Inflammatory macrophage treated with lipopolysaccharide for 1 hour (primary cell): Measurements from ENCODE around the gene ANO4.

ENCODE experiments used
- DNase-seq, 2 donors: peaks; one replicate each; pipeline ENCODE4 v3.0.0-alpha.2; 2020 to 2022

Gene ANO4

GRCh38 chr12:100820314-100820713 is 25.7 kb downstream of the ANO4 start:
- no peak for DNase-seq

GRCh38 chr12:100823963-100824362 is 29.4 kb downstream of the ANO4 start:
- DNase-seq, result no peak

DNA sequence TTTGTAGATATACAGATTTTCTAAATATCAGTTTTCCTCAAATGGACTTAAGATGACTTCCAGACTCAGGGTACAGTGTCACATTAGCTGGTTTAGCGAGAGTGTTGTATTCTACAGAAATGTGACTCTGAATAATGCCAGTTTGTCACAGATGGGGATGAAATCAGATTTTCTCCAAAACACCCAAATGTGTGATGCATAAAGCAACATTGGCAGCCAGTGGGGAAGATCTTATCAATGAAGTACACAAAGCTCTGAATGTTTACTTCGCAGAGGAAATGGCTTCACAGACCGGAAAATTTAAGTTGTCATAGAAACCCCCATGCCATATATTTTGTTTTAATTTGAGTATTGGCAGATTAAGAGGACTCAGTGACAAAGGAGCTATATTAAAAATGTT is 29.9 kb downstream of the ANO4 start:
- DNase-seq, result no peak

DNA sequence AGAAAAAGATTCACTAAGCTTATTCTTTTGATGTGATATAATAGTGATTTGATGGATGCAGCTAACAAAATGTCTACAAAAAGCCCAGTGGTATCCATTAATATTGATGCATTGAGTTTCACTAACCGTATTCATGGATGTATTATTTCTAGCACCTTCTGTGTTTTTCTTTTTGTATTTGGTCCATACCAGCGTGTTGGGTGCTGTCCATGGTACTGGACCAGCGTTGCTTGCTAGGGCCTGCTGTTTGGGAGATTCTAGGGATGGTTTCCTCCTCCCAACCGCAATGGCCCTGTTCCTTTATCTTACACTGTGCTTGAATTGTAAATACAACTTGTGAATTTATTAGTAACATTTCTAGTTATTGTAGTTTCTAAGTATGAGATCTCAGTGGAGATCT is 31.7 kb downstream of the ANO4 start:
- DNase-seq, result peak in 1 of 2 donors; percentile 19

DNA sequence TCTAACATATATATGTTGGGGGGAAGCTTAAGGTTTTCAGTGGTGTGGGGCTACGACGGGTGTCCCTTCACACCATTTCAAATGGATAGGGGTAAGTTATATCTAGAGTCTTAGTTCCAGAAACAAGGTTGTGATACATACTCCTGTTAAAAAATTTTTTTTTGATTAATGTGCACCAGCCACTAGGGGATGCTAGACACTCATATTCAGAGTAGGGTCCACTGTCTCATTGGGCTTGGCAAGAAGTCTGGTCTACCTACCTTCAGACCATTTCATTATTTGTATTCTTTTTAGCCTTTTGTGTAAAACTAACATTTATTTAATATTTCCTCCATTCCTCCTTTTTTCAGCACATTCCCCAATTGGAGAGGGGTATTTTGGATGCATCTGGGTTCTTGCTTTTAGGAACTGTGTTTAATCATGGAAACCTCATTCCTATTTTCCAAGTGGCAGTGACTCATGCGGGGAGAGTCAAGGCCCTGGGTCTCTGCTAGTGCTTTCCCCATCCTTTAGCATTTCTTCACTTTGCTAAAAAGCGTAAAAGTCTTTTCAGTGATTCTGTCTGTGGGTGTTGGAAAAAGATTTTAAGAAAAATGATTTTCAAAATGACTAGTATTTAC is 33.4 kb downstream of the ANO4 start:
- DNase-seq, result peak; percentile 9 to 12

- DNase-seq, result no peak
These were observed 35.6 kb downstream of the ANO4 start for GRCh38 chr12:100830003-100830795.

GRCh38 chr12:100833282-100833681 is 38.7 kb downstream of the ANO4 start:
- no peak for DNase-seq

- DNase-seq, result no peak
These were observed 46.2 kb downstream of the ANO4 start for GRCh38 chr12:100840748-100841147.

DNA sequence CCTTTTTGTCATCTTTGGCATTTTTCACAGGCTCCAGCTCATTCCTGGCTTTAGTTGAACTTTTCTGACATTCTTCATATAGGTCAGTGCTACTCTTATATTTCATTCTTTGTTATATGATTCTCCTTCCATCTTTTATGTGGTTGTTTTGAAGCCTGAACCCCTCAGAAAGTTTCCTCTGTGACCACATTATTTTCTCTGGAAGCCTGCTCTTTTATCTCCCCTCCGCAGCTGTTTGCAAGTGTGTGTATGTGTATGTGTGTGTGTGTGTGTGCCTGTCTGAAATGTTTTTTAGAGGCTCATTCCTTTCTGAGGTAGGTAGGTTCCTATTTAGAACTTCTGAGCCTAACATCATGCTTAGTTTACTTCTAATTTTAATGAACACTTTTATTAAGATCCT is 47.6 kb downstream of the ANO4 start:
- no peak for DNase-seq

DNA sequence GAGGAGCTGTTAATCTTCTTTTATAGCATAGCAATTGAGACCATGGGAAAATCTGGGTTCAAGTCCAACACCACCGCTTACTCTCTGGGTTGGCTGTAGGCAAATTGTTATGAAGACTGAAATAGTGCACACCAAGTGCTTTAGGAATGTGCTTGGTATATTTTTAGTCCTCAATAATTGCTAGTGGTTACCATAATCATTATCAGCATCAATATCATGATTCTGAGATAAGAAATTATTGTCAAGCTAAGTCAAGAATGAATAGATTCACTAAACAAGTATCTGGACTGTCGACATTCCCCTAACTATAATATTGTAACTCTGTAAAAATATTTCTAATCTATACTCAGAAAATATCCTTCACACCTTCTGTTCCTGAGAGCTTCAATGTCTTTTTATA is 48.5 kb downstream of the ANO4 start:
- DNase-seq, result no peak

DNA sequence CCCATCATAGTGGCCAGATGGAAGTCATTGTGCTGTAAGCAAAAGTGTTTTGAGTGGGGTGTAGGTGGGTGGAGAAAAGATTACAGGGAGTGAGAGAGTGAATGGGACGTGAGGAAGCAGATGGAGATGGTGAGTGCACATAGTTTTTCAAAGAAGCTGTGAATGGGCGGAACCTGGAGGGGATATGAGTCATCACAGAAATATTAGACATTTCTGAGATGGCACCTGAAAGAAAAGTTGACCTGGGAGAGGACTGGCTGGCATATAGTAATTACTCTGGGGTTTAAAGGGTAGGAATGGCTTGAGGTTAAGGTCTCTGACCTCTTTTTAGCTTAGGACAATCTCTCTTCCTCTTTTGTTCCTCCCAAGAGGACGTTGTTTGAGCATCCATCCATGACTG is 50.5 kb downstream of the ANO4 start:
- no peak for DNase-seq

DNA sequence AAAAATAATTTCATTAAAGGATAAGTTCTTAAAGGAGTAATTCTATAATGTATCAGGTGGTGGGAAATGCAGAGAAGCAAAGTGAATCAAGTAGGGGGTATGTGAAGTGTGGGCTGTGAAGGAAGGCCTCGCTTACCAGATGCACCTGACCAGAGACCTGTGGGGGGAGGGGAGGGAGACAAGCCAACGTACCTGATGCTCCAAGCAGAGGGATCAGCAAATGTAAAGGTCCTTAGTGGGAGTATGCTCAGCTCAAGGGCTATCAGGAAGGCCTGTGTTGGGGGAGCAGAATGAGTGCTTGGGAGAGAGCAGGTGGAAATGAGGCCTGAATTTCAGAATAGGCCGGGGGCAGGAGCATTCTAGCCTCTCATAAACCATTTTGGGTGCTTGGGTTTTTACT is 57.1 kb downstream of the ANO4 start:
- no peak for DNase-seq

DNA sequence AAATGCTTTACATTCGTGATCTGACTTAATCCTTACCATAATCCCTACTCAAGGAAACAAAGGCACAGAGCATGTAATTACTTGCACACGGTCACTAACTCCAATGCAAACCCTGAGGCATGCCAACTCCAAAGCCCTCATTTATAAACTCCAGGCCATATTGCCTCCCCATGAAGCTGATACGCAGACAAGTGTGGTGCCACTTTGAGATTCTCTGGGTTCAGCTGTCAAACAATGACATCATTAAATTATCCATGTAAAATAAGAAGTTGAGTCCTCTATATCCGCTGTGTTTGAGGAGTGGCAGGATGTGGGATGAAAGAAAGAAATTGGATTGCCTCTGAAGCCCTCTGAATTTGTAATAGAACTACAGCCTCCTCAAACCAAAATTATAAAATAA is 62.8 kb downstream of the ANO4 start:
- DNase-seq, result no peak

- DNase-seq, result no peak
These were observed 63.4 kb downstream of the ANO4 start for GRCh38 chr12:100857971-100858370.

DNA sequence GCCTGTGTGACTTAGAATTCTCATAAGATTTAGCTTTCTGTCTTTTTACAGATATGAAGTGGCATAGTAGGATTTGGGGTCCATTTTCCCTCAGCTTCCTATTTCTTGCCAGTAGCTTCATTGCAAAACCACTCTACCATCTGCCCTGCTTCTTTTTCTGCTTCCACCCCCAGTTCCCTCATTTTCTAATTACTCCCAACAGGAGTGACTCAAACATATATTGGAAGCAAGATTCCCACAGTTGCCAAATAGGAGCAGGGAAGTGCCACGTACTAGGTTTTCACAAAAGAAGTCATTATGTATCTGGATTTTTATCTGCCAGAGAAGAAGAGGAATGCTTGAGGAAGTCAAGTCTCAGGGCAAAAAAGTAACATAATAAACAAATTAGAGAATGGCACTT is 64.1 kb downstream of the ANO4 start:
- peak; percentile 12 to 64 for DNase-seq

DNA sequence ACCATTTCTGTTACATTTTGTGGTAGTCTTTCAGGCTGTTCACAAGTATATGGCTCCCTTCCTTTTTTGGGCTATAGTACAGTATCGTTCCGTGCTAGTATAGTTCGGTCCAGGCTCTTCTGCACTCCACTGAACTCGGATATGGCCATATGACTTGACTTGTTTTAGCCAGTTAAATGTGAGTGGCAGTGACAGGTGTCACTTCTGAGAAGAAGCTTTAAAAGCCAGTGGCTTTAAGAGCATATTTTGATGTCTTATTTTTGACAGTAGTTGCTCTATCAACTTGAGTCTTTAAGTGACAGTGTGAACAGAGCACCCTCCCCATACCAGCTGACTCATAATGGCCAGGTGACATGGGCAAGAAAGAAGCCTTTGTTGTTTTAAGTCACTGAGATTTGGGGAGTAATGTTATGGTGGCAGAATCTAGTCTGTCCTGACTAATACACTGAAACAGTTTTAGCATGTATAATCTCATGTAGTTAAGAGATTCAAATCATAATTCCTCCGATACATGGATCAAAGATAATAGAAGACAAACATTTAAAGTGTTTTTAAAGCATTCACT is 64.6 kb downstream of the ANO4 start:
- no peak for DNase-seq

DNA sequence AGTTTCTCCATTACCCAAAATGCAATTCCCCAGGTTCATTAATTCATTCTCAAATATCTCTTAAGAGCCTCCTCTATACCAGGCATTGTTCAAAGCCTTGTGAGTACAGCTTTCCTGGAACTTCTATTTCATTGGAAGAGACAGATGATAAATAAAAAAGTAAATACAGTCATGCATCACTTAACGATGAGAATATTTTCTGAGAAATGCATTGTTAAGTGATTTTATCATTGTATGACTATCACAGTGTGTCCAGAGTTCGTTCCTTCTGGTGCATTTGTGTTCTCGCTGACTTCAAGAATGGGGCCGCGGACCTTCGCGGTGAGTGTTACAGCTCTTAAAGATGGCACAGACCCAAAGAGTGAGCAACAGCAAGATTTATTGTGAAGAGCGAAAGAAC is 66.0 kb downstream of the ANO4 start:
- no peak for DNase-seq

DNA sequence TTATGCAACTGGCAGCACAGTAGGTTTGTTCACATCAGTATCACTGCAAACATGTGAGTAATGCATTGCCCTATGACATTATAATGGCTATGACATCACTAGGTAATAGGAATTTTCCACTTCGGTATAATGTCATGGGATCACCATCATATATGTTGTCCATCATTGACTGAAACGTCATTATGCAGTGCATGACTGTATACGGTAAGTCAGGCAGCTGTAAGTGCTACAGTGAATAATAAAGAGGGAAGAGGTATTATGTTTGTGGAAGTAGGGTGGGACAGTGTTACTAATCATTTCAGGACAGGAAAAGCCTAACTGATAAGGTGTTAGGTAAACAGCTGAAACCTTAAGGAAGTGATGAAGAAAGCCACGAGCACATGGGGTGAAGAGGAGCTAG is 68.1 kb downstream of the ANO4 start:
- DNase-seq, result no peak

- peak in 1 of 2 donors; percentile 2 for DNase-seq
These were observed 69.8 kb downstream of the ANO4 start for GRCh38 chr12:100864366-100864765.

DNA sequence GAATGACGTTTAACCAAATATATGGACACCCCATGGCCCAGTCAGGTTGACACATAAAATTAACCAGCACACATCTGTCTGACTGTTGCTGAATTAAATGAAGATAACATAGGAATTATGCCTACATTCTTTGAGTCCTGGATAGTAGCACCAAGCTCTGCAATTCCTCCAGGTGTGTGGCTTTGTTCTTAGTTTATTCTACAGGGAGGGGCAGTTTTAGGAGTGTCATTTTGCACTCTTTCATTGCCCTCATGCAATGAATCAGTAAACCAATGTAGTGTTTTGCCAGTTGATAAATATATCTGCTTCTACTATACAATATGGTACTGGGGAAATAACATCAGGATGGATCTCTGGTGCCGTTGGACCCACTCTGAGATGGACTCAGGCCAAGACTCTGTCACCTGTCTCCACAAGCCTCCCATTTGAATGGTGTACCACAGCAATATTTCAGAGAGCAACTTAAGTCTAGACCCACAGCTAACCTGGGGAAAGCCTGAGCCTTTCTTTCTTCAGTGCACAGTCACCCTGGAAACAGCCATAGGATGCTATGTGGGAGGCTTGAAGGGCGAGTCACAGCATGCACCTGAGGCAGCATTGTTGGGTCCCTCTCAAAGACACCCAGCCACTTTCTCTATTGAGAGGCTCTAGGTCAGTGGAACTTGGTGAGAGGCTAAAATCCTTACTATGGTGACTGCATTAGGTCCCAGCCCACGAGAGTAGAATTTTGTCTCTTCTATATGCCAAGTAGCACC is 73.2 kb downstream of the ANO4 start:
- DNase-seq, result no peak

DNA sequence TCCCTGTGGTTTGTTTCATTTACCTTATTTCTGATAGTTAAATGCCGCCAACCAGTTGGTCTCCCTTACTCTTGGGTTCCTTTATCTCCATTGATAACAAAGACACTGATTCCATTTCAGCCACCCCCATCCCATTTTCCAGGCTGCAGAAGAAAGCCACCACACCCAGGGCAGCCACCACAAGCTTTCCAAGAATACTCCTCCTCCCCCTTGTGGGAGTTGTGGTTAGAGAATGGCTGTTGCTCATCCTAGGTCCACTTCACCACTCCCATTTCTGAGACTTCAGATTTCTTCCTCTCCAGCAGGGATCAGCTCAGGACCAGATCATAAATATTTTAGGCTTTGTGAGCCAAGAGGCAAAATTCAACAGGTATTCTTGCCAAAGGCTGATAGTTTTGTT is 73.9 kb downstream of the ANO4 start:
- no peak for DNase-seq

- DNase-seq, result no peak
These were observed 76.7 kb downstream of the ANO4 start for GRCh38 chr12:100871195-100871734.

- DNase-seq, result no peak
These were observed 80.6 kb downstream of the ANO4 start for GRCh38 chr12:100875156-100875555.
